Measurements from ENCODE around the gene CRHR1. TPM values are rescaled to one million over a fixed set of nuclear protein-coding genes. Genes with fewer than 3 reads are reported as not detected.

The CRHR1 gene
- total RNA-seq, 4 donors from 2014 or later, result 0.40 TPM; not detected in 3

GRCh38 chr17:45841186-45841585, 57.1 kb downstream of the CRHR1 start:
- Histone ChIP-seq H3K9me3 (no peaks in the 10 kb centered on the region), H3K36me3 (no peaks in the 10 kb centered on the region), H3K27ac (no peak overlapping the region), H3K4me3 (no peak overlapping the region), H3K27me3 (no peaks in the 10 kb centered on the region), H3K4me1 (no peaks in the 10 kb centered on the region)
- TF ChIP-seq POLR2A (IDR thresholded peaks at IDR 0.05), result no peak
- TF ChIP-seq, protein P1, sequence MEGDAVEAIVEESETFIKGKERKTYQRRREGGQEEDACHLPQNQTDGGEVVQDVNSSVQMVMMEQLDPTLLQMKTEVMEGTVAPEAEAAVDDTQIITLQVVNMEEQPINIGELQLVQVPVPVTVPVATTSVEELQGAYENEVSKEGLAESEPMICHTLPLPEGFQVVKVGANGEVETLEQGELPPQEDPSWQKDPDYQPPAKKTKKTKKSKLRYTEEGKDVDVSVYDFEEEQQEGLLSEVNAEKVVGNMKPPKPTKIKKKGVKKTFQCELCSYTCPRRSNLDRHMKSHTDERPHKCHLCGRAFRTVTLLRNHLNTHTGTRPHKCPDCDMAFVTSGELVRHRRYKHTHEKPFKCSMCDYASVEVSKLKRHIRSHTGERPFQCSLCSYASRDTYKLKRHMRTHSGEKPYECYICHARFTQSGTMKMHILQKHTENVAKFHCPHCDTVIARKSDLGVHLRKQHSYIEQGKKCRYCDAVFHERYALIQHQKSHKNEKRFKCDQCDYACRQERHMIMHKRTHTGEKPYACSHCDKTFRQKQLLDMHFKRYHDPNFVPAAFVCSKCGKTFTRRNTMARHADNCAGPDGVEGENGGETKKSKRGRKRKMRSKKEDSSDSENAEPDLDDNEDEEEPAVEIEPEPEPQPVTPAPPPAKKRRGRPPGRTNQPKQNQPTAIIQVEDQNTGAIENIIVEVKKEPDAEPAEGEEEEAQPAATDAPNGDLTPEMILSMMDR (IDR thresholded peaks at IDR 0.05), result no peak
- DNase-seq, result no peak

DNA sequence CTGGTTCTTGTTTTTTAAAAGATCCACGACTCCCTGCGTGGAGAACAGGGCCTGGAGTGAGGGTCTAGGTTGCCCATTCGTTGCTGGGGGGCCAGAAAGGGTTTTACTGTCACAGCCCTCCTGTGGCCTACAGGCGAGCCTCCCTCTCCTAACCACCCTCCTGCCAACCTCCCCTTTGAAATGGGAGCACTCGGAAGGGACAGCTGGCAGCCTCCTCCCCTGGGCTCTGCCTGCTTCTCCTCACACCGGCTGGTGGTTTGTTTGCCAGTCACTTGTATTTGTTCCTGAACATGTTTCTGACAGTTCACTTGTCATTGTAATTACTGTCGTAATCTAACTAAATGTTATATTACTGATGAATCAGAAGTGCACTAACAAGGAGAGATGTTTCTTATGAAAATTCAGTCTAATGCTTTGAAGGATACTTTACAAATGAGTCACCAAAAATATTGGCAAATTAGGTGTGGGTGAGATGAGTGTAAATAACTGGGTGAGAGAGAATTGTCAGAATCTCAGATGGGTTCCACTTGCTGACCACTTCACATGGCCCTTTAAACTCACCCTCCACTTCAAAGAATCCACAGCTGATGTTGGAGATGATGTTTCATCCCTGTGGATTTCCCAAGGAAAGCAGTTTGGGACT, 57.9 kb downstream of the CRHR1 start:
- no peaks in the 10 kb centered on the region for H3K4me1 ChIP-seq
- no peak overlapping the region for H3K27ac ChIP-seq
- no peaks in the 10 kb centered on the region for H3K36me3 ChIP-seq
- H3K9me3 ChIP-seq, result no peaks in the 10 kb centered on the region
- no peak for DNase-seq
- TF ChIP-seq, protein P1 (IDR thresholded peaks at IDR 0.05), result no peak
- TF ChIP-seq POLR2A (IDR thresholded peaks at IDR 0.05), result no peak
- H3K27me3 ChIP-seq, result no peaks in the 10 kb centered on the region
- no peak overlapping the region for H3K4me3 ChIP-seq

DNA sequence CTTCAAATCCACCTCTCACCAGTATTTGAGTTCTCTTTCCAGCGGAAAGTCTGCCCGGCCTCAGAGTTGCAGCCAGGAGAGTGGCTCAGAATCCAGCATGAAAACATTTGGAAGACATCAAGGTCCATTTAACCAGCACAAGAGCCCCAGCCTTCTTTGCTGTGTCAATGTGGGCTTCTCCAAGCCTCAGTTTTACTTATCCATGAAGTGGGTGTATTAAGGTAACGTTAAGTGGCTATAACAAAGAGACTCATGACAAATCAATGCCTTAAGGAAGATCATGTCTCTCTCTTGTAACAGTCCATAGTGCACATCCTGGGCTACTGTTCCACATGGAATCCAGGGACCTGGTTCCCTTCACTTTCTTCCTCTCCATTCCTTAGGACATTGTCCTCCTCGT, 59.6 kb downstream of the CRHR1 start:
- H3K27ac ChIP-seq, result no peak overlapping the region
- no peaks in the 10 kb centered on the region for H3K36me3 ChIP-seq
- H3K4me3 ChIP-seq, result no peak overlapping the region
- DNase-seq, result no peak
- H3K9me3 ChIP-seq, result no peaks in the 10 kb centered on the region
- TF ChIP-seq, protein P1 (IDR thresholded peaks at IDR 0.05), result no peak
- no peak for TF ChIP-seq POLR2A (IDR thresholded peaks at IDR 0.05)
- no peaks in the 10 kb centered on the region for H3K4me1 ChIP-seq
- H3K27me3 ChIP-seq, result no peaks in the 10 kb centered on the region

DNA sequence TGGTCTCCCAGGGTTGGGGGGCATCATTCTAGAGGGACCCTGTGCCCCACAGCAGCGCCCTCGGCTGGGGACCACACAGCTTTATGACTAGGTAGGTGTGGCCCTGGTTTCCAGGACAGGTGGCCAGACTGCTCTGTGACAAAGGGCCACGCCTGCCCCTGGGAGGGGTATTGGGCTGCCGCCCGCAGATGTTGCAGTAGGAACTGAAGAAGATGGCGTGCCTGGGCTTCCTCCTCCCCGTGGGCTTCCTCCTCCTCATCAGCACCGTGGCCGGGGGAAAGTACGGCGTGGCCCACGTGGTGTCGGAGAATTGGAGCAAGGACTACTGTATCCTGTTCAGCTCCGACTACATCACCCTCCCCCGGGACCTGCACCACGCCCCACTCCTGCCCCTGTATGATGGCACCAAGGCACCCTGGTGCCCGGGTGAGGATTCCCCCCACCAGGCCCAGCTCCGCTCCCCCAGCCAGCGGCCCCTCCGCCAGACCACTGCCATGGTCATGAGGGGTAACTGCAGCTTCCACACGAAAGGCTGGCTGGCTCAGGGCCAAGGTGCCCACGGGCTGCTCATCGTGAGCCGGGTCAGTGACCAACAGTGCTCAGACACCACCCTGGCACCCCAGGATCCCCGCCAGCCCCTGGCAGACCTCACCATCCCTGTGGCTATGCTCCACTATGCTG, 60.7 kb downstream of the CRHR1 start, which contains the start of gene SPPL2C:
SPPL2C (plus strand) TSS at position 187 of the 681 bp plus-strand sequence; CDS start at position 213, 26 bp downstream.
- H3K4me3 ChIP-seq, result no peak within 1 kb of the TSS
- TF ChIP-seq, protein P1 (IDR thresholded peaks at IDR 0.05), result no peak
- no peak for TF ChIP-seq POLR2A (IDR thresholded peaks at IDR 0.05)
- no peaks in the 10 kb centered on the region for H3K27me3 ChIP-seq
- no peaks in the 10 kb centered on the region for H3K36me3 ChIP-seq
- no peak for DNase-seq
- no peak within 1 kb of the TSS for H3K27ac ChIP-seq
- no peaks in the 10 kb centered on the region for H3K4me1 ChIP-seq
- H3K9me3 ChIP-seq, result no peaks in the 10 kb centered on the region

GRCh38 chr17:45845376-45846185, 61.5 kb downstream of the CRHR1 start:
- H3K4me1 ChIP-seq, result no peaks in the 10 kb centered on the region
- TF ChIP-seq, protein P1 (IDR thresholded peaks at IDR 0.05), result no peak
- TF ChIP-seq POLR2A (IDR thresholded peaks at IDR 0.05), result no peak
- DNase-seq, result peak in 1 of 3 donors; percentile 37
- H3K27me3 ChIP-seq, result no peaks in the 10 kb centered on the region
- H3K27ac ChIP-seq, result no peak overlapping the region
- no peak overlapping the region for H3K4me3 ChIP-seq
- no peaks in the 10 kb centered on the region for H3K36me3 ChIP-seq
- no peaks in the 10 kb centered on the region for H3K9me3 ChIP-seq
